Measurements from ENCODE around the gene ZC3H10.
A peak's percentile ranks its signal among the peaks of the same experiment; 100 is the strongest.
"Not testable (repeated sequence)": the region's sequence is repeated elsewhere in the genome, so short reads cannot be mapped to it uniquely, and the experiment has no call there.

The ZC3H10 gene

GRCh38 chr12:56152756-56153677 is 35.0 kb downstream of the ZC3H10 start:
- Mint-ChIP-seq H3K36me3 (ENCODE audit: low read depth) (peaks cover 8% of the 10 kb centered on the region), H3K27me3 (ENCODE audit: low read depth) (no peaks in the 10 kb centered on the region), H3K9me3 (no peaks in the 10 kb centered on the region), H3K4me3 (peak overlapping the region; percentile 90), H3K4me1 (ENCODE audit: low read depth) (peaks cover 40% of the 10 kb centered on the region), H3K27ac (peak overlapping the region; percentile 100)

GRCh38 chr12:56153678-56154065 is 35.6 kb downstream of the ZC3H10 start:
- H3K9me3 Mint-ChIP-seq = no peaks in the 10 kb centered on the region
- peak overlapping the region; percentile 100 for H3K27ac Mint-ChIP-seq
- peak overlapping the region; percentile 90 for H3K4me3 Mint-ChIP-seq
- H3K27me3 Mint-ChIP-seq (ENCODE audit: low read depth) = no peaks in the 10 kb centered on the region
- peaks cover 40% of the 10 kb centered on the region for H3K4me1 Mint-ChIP-seq (ENCODE audit: low read depth)
- H3K36me3 Mint-ChIP-seq (ENCODE audit: low read depth) = peaks cover 11% of the 10 kb centered on the region

- Mint-ChIP-seq H3K4me1 (ENCODE audit: low read depth) (peaks cover 43% of the 10 kb centered on the region), H3K36me3 (ENCODE audit: low read depth) (peaks cover 18% of the 10 kb centered on the region), H3K4me3 (no peak overlapping the region), H3K27me3 (ENCODE audit: low read depth) (no peaks in the 10 kb centered on the region), H3K27ac (peak overlapping the region; percentile 31), H3K9me3 (no peaks in the 10 kb centered on the region)
Measured at GRCh38 chr12:56154246-56154771, 36.2 kb downstream of the ZC3H10 start.

- H3K4me1 Mint-ChIP-seq (ENCODE audit: low read depth) = peaks cover 45% of the 10 kb centered on the region
- H3K27ac Mint-ChIP-seq = no peak overlapping the region
- no peaks in the 10 kb centered on the region for H3K27me3 Mint-ChIP-seq (ENCODE audit: low read depth)
- peaks cover 23% of the 10 kb centered on the region for H3K36me3 Mint-ChIP-seq (ENCODE audit: low read depth)
- H3K4me3 Mint-ChIP-seq = peak overlapping the region; percentile 5
- no peaks in the 10 kb centered on the region for H3K9me3 Mint-ChIP-seq
Measured at GRCh38 chr12:56154818-56155217, 36.8 kb downstream of the ZC3H10 start.

GRCh38 chr12:56155256-56155845 is 37.3 kb downstream of the ZC3H10 start:
- H3K4me1 Mint-ChIP-seq (ENCODE audit: low read depth) = peaks cover 46% of the 10 kb centered on the region
- H3K9me3 Mint-ChIP-seq = no peaks in the 10 kb centered on the region
- H3K27me3 Mint-ChIP-seq (ENCODE audit: low read depth) = no peaks in the 10 kb centered on the region
- H3K27ac Mint-ChIP-seq = peak overlapping the region; percentile 31
- peak overlapping the region; percentile 22 for H3K4me3 Mint-ChIP-seq
- H3K36me3 Mint-ChIP-seq (ENCODE audit: low read depth) = peaks cover 28% of the 10 kb centered on the region

- Mint-ChIP-seq H3K36me3 (ENCODE audit: low read depth) (peaks cover 38% of the 10 kb centered on the region), H3K4me3 (peak overlapping the region; percentile 99), H3K27ac (peak overlapping the region; percentile 99), H3K4me1 (ENCODE audit: low read depth) (peaks cover 48% of the 10 kb centered on the region)
- not testable (repeated sequence) for H3K9me3 Mint-ChIP-seq; H3K27me3 Mint-ChIP-seq (ENCODE audit: low read depth)
Measured at GRCh38 chr12:56156464-56157200, 38.6 kb downstream of the ZC3H10 start.

- Mint-ChIP-seq H3K27ac (peak overlapping the region; percentile 99), H3K4me1 (ENCODE audit: low read depth) (peaks cover 48% of the 10 kb centered on the region), H3K9me3 (no peaks in the 10 kb centered on the region), H3K27me3 (ENCODE audit: low read depth) (no peaks in the 10 kb centered on the region), H3K36me3 (ENCODE audit: low read depth) (peaks cover 45% of the 10 kb centered on the region), H3K4me3 (peak overlapping the region; percentile 99)
Measured at GRCh38 chr12:56157201-56158028, 39.3 kb downstream of the ZC3H10 start.

- peaks cover 40% of the 10 kb centered on the region for H3K4me1 Mint-ChIP-seq (ENCODE audit: low read depth)
- no peaks in the 10 kb centered on the region for H3K27me3 Mint-ChIP-seq (ENCODE audit: low read depth)
- H3K36me3 Mint-ChIP-seq (ENCODE audit: low read depth) = peaks cover 50% of the 10 kb centered on the region
Measured at GRCh38 chr12:56158029-56158925, 40.2 kb downstream of the ZC3H10 start, which contains the start of gene MYL6. TSS of gene MYL6 (plus strand) at chr12:56158359. CDS start at chr12:56158402, 43 bp downstream.

GRCh38 chr12:56158926-56159461 is 40.9 kb downstream of the ZC3H10 start:
- Mint-ChIP-seq H3K27me3 (ENCODE audit: low read depth) (no peaks in the 10 kb centered on the region), H3K27ac (peak overlapping the region; percentile 99), H3K9me3 (no peaks in the 10 kb centered on the region), H3K4me1 (ENCODE audit: low read depth) (peaks cover 38% of the 10 kb centered on the region), H3K4me3 (peak overlapping the region; percentile 99), H3K36me3 (ENCODE audit: low read depth) (peaks cover 57% of the 10 kb centered on the region)

More at GRCh38 chr12:56158029-56158925, 40.2 kb downstream of the ZC3H10 start, which contains the start of gene MYL6:
- Mint-ChIP-seq H3K9me3 (no peaks in the 10 kb centered on the region), H3K4me3 (peak within 1 kb of the TSS; percentile 99), H3K27ac (peak within 1 kb of the TSS; percentile 99)

GRCh38 chr12:56159482-56160192 is 41.6 kb downstream of the ZC3H10 start:
- Mint-ChIP-seq H3K4me3 (peak overlapping the region; percentile 99), H3K36me3 (ENCODE audit: low read depth) (peaks cover 63% of the 10 kb centered on the region), H3K27ac (peak overlapping the region; percentile 99), H3K27me3 (ENCODE audit: low read depth) (no peaks in the 10 kb centered on the region), H3K9me3 (no peaks in the 10 kb centered on the region), H3K4me1 (ENCODE audit: low read depth) (peaks cover 43% of the 10 kb centered on the region)

- Mint-ChIP-seq H3K27me3 (ENCODE audit: low read depth) (no peaks in the 10 kb centered on the region), H3K36me3 (ENCODE audit: low read depth) (peaks cover 62% of the 10 kb centered on the region), H3K9me3 (no peaks in the 10 kb centered on the region), H3K4me3 (peak overlapping the region; percentile 99), H3K4me1 (ENCODE audit: low read depth) (peaks cover 38% of the 10 kb centered on the region), H3K27ac (peak overlapping the region; percentile 99)
Measured at GRCh38 chr12:56160193-56160763, 42.2 kb downstream of the ZC3H10 start.

Measured in T-helper 1 cell treated with Interleukin-12 subunit alpha and Interleukin-12 subunit beta and Interleukin-4 antibody, amounts not matched to agents 30 μg/mL and 1 μg/mL, for 36 hours (primary cell).